ENCODE measurements around the gene DNAJC2.
"Not testable (repeated sequence)": the region's sequence is repeated elsewhere in the genome, so short reads cannot be mapped to it uniquely, and the experiment has no call there.

DNAJC2 gene

DNA sequence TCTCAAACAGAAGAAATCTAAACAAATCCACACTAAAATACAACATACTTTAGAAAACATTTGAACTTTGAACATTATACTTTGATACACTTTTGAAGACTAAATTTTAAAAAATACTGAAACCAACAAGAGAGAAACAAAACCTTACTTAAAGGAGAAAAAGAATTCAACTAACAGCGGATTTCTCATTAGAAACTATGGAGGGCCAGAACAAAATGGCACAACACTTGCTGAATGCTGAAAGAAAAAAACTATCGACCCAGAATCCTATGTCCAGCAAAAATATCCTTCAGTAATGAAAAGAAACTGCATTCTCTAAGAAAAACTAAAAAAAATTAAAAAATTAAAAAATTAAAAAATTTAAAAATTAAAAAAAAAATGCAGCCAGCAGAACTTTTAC lies 80.5 kb downstream of the DNAJC2 start:
- DNase-seq, result not testable (repeated sequence)

Data from NCI-H526 (cell line).